ENCODE data around the gene PANX1.

DNA sequence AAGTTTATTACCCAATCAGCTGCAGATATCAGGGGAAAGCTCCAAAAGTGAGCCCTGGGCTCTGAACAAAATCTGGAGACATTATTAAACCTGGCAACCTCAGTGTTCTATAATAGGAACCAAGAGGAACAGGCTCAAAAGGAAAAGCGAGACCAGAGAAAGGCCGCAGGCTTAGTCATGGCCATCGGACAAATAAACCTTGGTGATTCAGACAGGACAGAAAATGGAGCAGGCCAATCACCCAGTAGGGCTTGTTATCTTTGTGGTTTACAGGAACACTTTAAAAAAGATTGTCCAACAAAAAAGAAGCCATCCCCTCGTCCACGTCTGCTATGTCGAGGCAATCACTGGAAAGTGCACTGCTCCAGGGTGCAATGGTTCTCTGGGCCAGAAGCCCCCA is 7.7 kb upstream of the PANX1 start:
- no peak for TF ChIP-seq GATA3 (IDR thresholded peaks at IDR 0.05; ENCODE audit: low read depth, low read length)
- no peak for TF ChIP-seq GATA2 (IDR thresholded peaks at IDR 0.05; ENCODE audit: low read depth, low read length)
